HG03039 (cell line): ENCODE data around the gene MPP1.

Experiments
- ATAC-seq: cut with Tn5 transposase; IDR thresholded peaks from one replicate; pipeline ENCODE4 v1.9.1; 2021; ENCODE audit warnings: mild to moderate bottlenecking, moderate library complexity; ENCODE audit not compliant: unreplicated experiment

The MPP1 gene

DNA sequence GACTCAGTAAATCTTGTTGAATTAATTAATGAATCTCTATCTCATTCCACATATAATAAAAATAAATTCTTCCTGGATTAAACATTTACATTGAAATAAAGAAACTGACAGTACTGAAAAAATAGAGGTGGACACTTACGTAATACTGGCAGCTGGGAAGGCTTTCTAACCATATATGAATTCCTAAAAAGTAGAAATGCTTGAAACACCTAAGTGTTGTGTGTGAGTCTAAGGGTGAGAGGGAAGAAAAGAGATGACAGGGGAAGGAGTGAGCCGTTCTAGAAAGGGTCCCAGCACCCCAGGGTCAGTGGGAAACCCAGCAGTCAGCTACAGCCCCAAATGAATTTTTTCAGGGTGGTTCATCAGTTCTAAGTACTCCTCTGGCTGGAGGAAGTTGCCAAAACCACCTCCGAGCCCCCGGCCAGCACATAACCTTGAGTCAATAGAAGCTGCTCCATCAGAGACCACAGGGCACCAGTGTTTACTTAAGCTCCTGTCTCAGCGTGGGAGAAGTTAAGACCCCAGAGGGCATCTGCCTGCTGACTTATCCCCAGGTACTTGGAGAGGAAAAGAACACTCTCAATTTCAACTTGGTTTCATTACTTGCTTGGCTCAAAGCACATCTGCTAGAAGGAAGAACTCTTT is 72.7 kb downstream of the MPP1 start:
- ATAC-seq = no peak

DNA sequence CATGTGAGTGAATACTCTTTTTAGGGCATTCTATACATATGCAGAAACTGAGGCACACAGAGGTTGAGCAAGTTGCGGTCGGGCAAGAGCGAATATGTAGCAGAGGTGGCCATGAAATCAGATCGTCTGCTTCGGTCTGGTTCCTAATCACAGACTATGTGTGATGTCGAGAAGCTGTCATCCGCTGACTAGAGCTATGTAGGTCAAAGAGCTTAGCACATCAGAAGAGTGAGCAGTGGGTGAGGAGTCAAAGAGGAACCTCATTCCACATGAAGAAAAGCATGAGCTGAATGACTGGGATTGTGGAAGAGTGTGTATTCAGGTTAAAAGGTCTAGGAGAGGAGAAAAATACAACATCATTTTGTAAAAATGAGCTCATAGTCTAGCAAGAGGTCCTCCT is 73.4 kb downstream of the MPP1 start:
- ATAC-seq = no peak

GRCh38 chrX:154731184-154731583 is 74.1 kb downstream of the MPP1 start:
- no peak for ATAC-seq

DNA sequence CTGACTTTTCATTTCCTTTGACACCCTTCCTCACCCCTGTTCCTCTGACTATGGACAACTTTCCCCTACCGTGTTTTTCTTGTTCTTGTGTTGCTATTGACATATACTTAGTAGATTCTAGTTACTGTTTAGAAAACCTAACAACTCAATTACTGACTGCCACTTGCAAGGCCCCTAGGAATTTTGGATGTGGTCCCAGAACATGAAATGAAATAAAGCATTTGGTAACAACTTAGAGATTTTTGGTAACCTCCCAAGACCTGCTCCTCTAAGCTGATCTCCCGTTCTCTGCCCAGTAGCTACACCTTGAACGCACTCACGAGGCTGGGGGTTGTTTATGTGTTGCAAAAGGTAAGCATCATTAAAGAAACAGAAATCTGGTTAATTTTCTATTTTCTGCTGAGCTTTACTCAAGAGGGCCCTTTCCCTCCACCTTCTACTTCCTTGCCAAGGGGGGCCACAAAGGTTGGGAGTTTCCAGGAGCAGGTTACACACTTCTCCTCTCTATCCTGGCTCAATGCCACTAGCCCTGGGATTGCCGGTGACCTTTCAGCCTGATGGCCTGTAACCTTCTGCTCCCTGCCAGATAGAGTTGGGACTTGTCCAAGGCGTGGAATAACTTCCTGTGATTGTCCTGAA is 74.9 kb downstream of the MPP1 start:
- no peak for ATAC-seq

DNA sequence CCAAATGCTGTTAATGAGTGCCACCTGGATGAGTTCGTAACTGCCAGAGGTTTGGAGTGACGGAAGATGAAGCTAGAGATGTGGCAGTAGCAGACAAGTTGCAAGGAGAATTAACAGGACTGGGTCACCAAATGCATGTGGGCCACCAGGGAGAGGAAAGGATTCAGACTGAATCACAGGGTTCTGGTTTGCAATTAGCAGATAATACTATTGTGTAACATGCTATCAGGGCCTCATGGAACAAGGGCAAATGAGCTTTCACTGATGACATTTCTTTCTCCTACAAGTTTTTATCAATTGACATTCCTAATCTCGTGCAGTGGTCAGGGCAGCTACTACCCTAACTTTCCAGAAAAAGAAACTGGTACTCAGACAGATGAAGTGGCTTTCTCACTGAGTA is 75.8 kb downstream of the MPP1 start:
- no peak for ATAC-seq
